Glomerular visceral epithelial cell (primary cell): ENCODE results near the gene DMWD.

ENCODE experiments used
- DNase-seq: peaks from one replicate; pipeline ENCODE4 v3.0.0-alpha.2; 2016; ENCODE audit errors: extremely low spot score

The DMWD gene

DNA sequence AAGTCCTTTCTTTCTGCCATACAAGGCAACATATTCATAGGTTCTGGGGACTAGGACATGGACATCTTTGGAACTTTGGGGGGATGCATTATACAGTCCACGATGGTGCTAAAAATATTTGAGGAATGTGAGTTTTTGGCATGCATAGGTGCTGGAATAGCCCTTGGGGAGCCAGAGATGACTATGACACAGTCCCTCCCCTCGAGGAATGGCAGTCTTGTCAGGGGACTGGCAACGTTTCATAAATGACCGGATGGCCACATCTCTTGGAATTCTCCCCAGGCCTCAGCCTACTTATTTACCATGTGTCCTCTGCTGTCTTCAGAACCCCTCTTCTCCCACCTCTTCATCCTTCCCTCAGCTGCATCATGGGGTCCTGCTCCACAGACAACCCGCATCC is 45.8 kb downstream of the DMWD start:
- DNase-seq: no peak

DNA sequence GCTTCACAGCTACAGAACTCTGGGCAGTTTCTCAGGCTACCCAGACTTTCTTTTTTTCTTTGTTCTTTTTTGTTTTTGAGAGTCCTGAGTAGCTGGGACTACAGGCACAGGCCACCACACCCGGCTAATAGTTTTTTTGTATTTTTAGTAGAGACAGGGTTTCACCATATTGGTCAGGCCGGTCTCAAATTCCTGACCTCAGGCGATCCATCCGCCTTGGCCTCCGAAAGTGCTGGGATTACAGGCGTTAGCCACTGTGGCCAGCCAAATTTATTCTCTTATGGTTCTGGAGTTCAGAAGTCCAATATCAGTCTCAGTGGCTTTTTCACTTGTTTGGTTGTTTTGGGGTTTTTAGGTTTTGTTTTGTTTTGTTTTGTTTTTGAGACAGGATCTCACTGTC is 47.0 kb downstream of the DMWD start:
- no peak for DNase-seq

DNA sequence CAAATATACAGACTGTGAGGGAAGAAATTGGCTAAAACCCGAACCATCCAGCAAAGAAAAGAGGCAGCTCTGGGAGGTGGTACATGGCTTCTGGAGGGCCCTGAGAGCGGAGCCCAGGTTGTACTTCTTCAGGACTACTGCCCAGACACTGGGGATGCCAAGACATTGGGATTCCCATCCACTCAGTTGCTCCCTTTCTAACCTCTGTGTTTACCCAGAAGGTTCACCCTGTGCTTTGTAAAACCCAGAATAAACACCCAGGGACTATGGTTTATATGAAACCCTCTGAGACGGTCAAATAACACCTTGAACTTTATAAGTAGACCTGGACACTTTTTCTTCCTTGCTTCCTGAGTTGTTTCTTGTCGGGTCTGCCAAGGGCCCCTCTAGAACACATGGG is 49.7 kb downstream of the DMWD start:
- no peak for DNase-seq

DNA sequence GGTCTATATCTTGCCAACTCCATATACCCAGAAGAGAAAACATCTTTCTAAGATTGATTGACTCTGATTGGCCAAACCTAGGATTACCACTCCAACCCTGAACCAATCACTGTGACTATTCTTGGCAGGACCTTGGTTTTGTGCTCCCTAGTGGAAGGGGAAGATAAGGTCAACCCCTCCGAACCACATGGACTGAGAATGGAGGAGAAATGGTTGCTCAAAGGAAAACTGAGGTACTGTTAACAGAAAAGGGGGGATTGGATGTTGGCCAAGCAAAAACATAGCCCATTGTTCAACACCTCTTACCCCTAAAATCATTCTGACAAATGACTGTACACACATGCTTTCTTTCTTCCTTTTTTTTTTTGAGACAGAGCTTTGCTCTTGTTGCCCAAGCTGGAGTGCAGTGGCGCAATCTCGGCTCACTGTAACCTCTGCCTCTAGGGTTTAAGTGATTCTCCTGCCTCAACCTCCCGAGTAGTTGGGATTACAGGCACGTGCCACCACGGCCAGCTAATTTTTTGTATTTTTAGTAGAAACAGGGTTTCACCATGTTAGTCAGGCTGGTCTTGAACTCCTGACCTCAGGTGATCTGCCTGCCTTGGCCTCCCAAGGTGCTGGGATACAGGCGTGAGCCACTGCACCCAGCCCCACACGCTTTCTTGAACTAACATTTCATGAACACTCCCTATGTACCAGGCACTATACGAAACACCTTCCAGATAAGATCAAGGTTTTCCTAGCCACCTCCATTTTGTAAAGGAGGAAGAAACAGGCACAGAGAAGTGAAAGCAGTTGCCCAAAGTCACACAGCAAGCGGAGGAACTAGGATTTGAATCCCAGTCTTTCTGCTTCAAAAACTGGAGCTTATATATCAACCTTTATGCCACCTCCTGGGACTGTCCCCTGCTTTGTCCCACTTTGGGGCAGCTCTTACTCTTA is 52.9 kb downstream of the DMWD start:
- DNase-seq: no peak

DNA sequence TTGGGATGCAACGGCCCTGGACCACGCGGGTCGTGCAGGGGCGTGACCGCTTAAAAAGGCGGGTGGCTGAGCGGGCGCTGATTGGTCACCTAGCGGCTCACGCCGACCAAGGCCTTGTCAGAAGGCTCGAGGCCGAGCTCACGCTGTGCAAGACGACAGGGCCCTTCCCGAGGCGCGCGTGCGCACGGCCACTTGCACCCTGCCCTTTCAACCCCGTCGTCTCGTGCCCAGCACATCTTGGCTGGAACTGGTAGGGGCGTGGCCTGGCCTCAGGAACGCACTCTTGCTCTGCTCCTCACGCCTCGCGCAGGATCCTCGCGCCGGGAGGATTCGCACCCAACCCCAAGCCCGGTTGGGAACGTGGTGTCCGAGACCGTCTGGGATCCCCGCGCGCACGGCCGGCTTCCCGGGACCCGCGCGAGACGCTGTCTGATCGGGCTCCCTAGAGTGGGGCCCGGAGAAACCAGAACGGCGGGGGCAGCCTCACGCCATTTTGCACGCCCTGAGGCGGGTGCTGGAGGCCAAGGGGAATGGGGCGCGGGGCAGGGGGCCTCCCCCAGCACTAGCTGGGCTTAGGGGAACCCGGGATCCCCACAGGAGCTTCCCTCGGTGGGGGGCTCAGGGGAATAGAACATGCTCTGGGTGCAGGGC is 59.4 kb downstream of the DMWD start, which contains the start of gene MEIOSIN:
Gene MEIOSIN (plus strand): TSS at position 280 of the 651 bp plus-strand sequence. CDS start 1,938 bp downstream, outside the sequence.
- no peak for DNase-seq
